Myometrial cell (primary cell): ENCODE results near the gene PTPN1. TPM values are rescaled to one million over a fixed set of nuclear protein-coding genes. Genes with fewer than 3 reads are reported as not detected.

Experiments
- total RNA-seq: library from RNA; depleted of rRNA; stranded (reverse); fragments of >200 nt; gene quantifications from 2 replicates; pipeline ENCODE4 v1.2.3, GENCODE V29; 2015

The PTPN1 gene
- 52.1 and 52.8 TPM in 2 replicates for total RNA-seq

DNA sequence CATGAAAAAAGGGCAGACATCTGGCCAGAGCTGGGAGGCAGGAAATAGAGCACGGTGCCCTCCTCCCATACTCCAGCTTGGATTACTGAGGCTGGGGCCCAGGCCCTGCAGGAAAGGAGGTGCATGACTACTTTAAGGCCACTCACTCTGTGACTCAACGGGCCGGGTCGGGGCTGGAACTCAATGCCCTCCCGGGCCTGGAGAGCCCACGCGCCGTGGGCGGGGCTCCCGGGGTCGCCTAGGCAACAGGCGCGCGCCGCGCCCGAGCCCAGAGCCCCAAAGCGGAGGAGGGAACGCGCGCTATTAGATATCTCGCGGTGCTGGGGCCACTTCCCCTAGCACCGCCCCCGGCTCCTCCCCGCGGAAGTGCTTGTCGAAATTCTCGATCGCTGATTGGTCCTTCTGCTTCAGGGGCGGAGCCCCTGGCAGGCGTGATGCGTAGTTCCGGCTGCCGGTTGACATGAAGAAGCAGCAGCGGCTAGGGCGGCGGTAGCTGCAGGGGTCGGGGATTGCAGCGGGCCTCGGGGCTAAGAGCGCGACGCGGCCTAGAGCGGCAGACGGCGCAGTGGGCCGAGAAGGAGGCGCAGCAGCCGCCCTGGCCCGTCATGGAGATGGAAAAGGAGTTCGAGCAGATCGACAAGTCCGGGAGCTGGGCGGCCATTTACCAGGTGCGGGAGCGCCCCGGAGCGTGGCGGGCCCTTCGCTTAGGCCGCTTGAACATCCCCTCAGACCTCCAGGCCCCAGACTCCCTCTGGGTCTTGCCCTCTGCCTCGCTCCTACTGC, at the start of gene PTPN1:
Gene PTPN1 (plus strand): TSS at position 461 of the 783 bp plus-strand sequence. CDS start 145 bp downstream, at position 606.

Other genes with a start within 250 kb of the PTPN1 start
- gene RIPOR3, start 181.2 kb downstream of the PTPN1 start, total RNA-seq: 0.35 and 0.58 TPM in 2 replicates
- gene PARD6B, start 221.2 kb downstream of the PTPN1 start, total RNA-seq: 0.53 and 0.58 TPM in 2 replicates